ENCODE results near the gene CCL17.
"Not testable (repeated sequence)": the region's sequence is repeated elsewhere in the genome, so short reads cannot be mapped to it uniquely, and the experiment has no call there.

Gene CCL17

GRCh38 chr16:57396786-57397185, 7.8 kb upstream of the CCL17 start:
- no peak for DNase-seq (ENCODE audit: low spot score)

GRCh38 chr16:57397493-57397892, 7.1 kb upstream of the CCL17 start:
- not testable (repeated sequence) for DNase-seq (ENCODE audit: low spot score)

- no peak for DNase-seq (ENCODE audit: low spot score)
Observed at GRCh38 chr16:57401943-57402640, 2.5 kb upstream of the CCL17 start.

GRCh38 chr16:57405097-57405496, 530 bp downstream of the CCL17 start:
- no peak for DNase-seq (ENCODE audit: low spot score)

- no peak for DNase-seq (ENCODE audit: low spot score)
Observed at GRCh38 chr16:57406881-57407280, 2.3 kb downstream of the CCL17 start.

- DNase-seq (ENCODE audit: low spot score), result no peak
Observed at GRCh38 chr16:57407521-57408353, 3.2 kb downstream of the CCL17 start.

GRCh38 chr16:57409065-57409464, 4.5 kb downstream of the CCL17 start:
- no peak for DNase-seq (ENCODE audit: low spot score)

- DNase-seq (ENCODE audit: low spot score), result peak; percentile 60
Observed at GRCh38 chr16:57409870-57410587, 5.5 kb downstream of the CCL17 start.

- DNase-seq (ENCODE audit: low spot score), result no peak
Observed at GRCh38 chr16:57411362-57411976, 6.9 kb downstream of the CCL17 start.

- DNase-seq (ENCODE audit: low spot score), result no peak
Observed at GRCh38 chr16:57412584-57412983, 8.0 kb downstream of the CCL17 start.

- no peak for DNase-seq (ENCODE audit: low spot score)
Observed at GRCh38 chr16:57413301-57413730, 8.7 kb downstream of the CCL17 start.

- no peak for DNase-seq (ENCODE audit: low spot score)
Observed at GRCh38 chr16:57413733-57414132, 9.2 kb downstream of the CCL17 start.

- no peak for DNase-seq (ENCODE audit: low spot score)
Observed at GRCh38 chr16:57416084-57416483, 11.5 kb downstream of the CCL17 start.

GRCh38 chr16:57419506-57419905, 14.9 kb downstream of the CCL17 start:
- DNase-seq (ENCODE audit: low spot score), result no peak

GRCh38 chr16:57422026-57422944, 17.7 kb downstream of the CCL17 start:
- peak; percentile 62 for DNase-seq (ENCODE audit: low spot score)

- DNase-seq (ENCODE audit: low spot score), result no peak
Observed at GRCh38 chr16:57423152-57423551, 18.6 kb downstream of the CCL17 start.

GRCh38 chr16:57424583-57424982, 20.0 kb downstream of the CCL17 start:
- DNase-seq (ENCODE audit: low spot score), result no peak

GRCh38 chr16:57426356-57426755, 21.8 kb downstream of the CCL17 start:
- DNase-seq (ENCODE audit: low spot score), result no peak

- no peak for DNase-seq (ENCODE audit: low spot score)
Observed at GRCh38 chr16:57427307-57427706, 22.7 kb downstream of the CCL17 start.

- no peak for DNase-seq (ENCODE audit: low spot score)
Observed at GRCh38 chr16:57427824-57428223, 23.3 kb downstream of the CCL17 start.

- no peak for DNase-seq (ENCODE audit: low spot score)
Observed at GRCh38 chr16:57430955-57431354, 26.4 kb downstream of the CCL17 start.

Measured in ecto neural progenitor cell (in vitro differentiated cells).